ENCODE results near the gene TRIM71. TPM values are rescaled to one million over a fixed set of nuclear protein-coding genes. Genes with fewer than 3 reads are reported as not detected.

Gene TRIM71
- total RNA-seq, 1 experiment from 2014 or later: 0.17 TPM

GRCh38 chr3:32852146-32852545, 34.3 kb downstream of the TRIM71 start:
- ChIA-PET POLR2A (no interaction called here), CTCF (no interaction called here), RAD21 (ENCODE audit: low non-redundant PET in 1 of 2, low total read pairs in 2 of 2, uncharacterized antibody in 2 of 2, unreplicated experiment in 2 of 2) (no interaction called here)
- no peak for DNase-seq (ENCODE audit: low read depth, low spot score)
- Histone ChIP-seq H3K36me3 (ENCODE audit: control insufficient read depth in 1 of 2, insufficient read depth in 2 of 2, low read length in 2 of 2) (no peaks in the 10 kb centered on the region), H3K9me3 (ENCODE audit: control insufficient read depth in 1 of 2, insufficient read depth in 1 of 2, low read depth in 1 of 2, low read length in 2 of 2) (no peaks in the 10 kb centered on the region), H3K79me2 (ENCODE audit: insufficient read depth, low read length) (no peaks in the 10 kb centered on the region), H3K4me2 (ENCODE audit: low read length) (no peak overlapping the region), H3K9me2 (ENCODE audit: insufficient read depth) (no peaks in the 10 kb centered on the region), H3K27ac (ENCODE audit: low read depth, low read length) (no peak overlapping the region), H3K4me3 (replicated peaks in 1 of 2; ENCODE audit: low read depth in 1 of 2, low read length in 2 of 2) (no peak overlapping the region), H3K9ac (ENCODE audit: low read length) (no peak overlapping the region), H4K20me1 (ENCODE audit: insufficient read depth) (no peaks in the 10 kb centered on the region), H3K4me1 (ENCODE audit: control insufficient read depth in 1 of 2, insufficient read depth in 2 of 2, low read length in 2 of 2) (peaks cover 0 to 4% of the 10 kb centered on the region in 2 experiments; a peak in 1 of 4 replicates), H2AFZ (ENCODE audit: low read depth, low read length, poor library complexity, severe bottlenecking) (no peak overlapping the region), H3K27me3 (ENCODE audit: insufficient read depth, low read length) (no peaks in the 10 kb centered on the region)
- no peak for TF ChIP-seq REST (IDR thresholded peaks at IDR 0.05; ENCODE audit: low read depth)
- no peak for ATAC-seq
- BruUV-seq (replicated peaks): no TSS peak
- intact Hi-C loops (cut with micrococcal nuclease): no loop called here

GRCh38 chr3:32855350-32855953, 37.7 kb downstream of the TRIM71 start:
- H3K27me3 ChIP-seq (ENCODE audit: insufficient read depth, low read length): no peaks in the 10 kb centered on the region
- intact Hi-C loops (cut with micrococcal nuclease): no loop called here
- no TSS peak for BruUV-seq (replicated peaks)
- no peaks in the 10 kb centered on the region for H4K20me1 ChIP-seq (ENCODE audit: insufficient read depth)
- H2AFZ ChIP-seq (ENCODE audit: low read depth, low read length, poor library complexity, severe bottlenecking): no peak overlapping the region
- ATAC-seq (no peak), DNase-seq (ENCODE audit: low read depth, low spot score) (no peak)
- no peaks in the 10 kb centered on the region for H3K9me2 ChIP-seq (ENCODE audit: insufficient read depth)
- CTCF ChIA-PET: no interaction called here
- no peaks in the 10 kb centered on the region for H3K36me3 ChIP-seq (ENCODE audit: control insufficient read depth in 1 of 2, insufficient read depth in 2 of 2, low read length in 2 of 2)
- H3K4me2 ChIP-seq (ENCODE audit: low read length): no peak overlapping the region
- H3K79me2 ChIP-seq (ENCODE audit: insufficient read depth, low read length): no peaks in the 10 kb centered on the region
- no peaks in the 10 kb centered on the region for H3K9me3 ChIP-seq (ENCODE audit: control insufficient read depth in 1 of 2, insufficient read depth in 1 of 2, low read depth in 1 of 2, low read length in 2 of 2)
- RAD21 ChIA-PET (ENCODE audit: low non-redundant PET in 1 of 2, low total read pairs in 2 of 2, uncharacterized antibody in 2 of 2, unreplicated experiment in 2 of 2): no interaction called here
- POLR2A ChIA-PET: no interaction called here
- H3K9ac ChIP-seq (ENCODE audit: low read length): no peak overlapping the region
- peaks cover 0 to 4% of the 10 kb centered on the region in 2 experiments; a peak in 1 of 4 replicates for H3K4me1 ChIP-seq (ENCODE audit: control insufficient read depth in 1 of 2, insufficient read depth in 2 of 2, low read length in 2 of 2)
- H3K4me3 ChIP-seq (replicated peaks in 1 of 2; ENCODE audit: low read depth in 1 of 2, low read length in 2 of 2): no peak overlapping the region
- no peak overlapping the region for H3K27ac ChIP-seq (ENCODE audit: low read depth, low read length)
- TF ChIP-seq EZH2phosphoT487 (IDR thresholded peaks at IDR 0.05; ENCODE audit: borderline replicate concordance) (no peak), CEBPB (IDR thresholded peaks at IDR 0.05; ENCODE audit: low read depth) (no peak), SP1 (IDR thresholded peaks at IDR 0.05; ENCODE audit: low read depth) (no peak), CBX3 (IDR thresholded peaks at IDR 0.05; ENCODE audit: low read depth) (no peak), EGR1 (IDR thresholded peaks at IDR 0.05; ENCODE audit: low read depth) (no peak), POLR2A (IDR thresholded peaks at IDR 0.05; ENCODE audit: borderline replicate concordance, extremely low read depth, insufficient read depth, insufficient read length) (no peak), YY1 (IDR thresholded peaks at IDR 0.05; ENCODE audit: extremely low read depth, insufficient replicate concordance, low read depth, low read length) (no peak), FOSL1 (IDR thresholded peaks at IDR 0.05; ENCODE audit: low read depth) (no peak), EZH2 (IDR thresholded peaks at IDR 0.05) (no peak), POLR2AphosphoS5 (IDR thresholded peaks at IDR 0.05; ENCODE audit: low read depth, low read length) (no peak), MAX (IDR thresholded peaks at IDR 0.05) (no peak), CTCF (IDR thresholded peaks at IDR 0.05 in 2 of 3, conservative IDR thresholded peaks at IDR 0.05 in 1 of 3; ENCODE audit: borderline replicate concordance in 1 of 3, insufficient read depth in 1 of 3, low read depth in 2 of 3, low read length in 2 of 3) (no peak), JUND (IDR thresholded peaks at IDR 0.05) (no peak), ATF3 (IDR thresholded peaks at IDR 0.05) (no peak), SRF (IDR thresholded peaks at IDR 0.05; ENCODE audit: low read depth) (no peak), ELF1 (IDR thresholded peaks at IDR 0.05; ENCODE audit: borderline replicate concordance, low read depth) (no peak)

Measured in HCT116 (cell line).